ENCODE measurements around the gene RUBCN.
"Not testable (repeated sequence)": the region's sequence is repeated elsewhere in the genome, so short reads cannot be mapped to it uniquely, and the experiment has no call there.

The RUBCN gene

DNA sequence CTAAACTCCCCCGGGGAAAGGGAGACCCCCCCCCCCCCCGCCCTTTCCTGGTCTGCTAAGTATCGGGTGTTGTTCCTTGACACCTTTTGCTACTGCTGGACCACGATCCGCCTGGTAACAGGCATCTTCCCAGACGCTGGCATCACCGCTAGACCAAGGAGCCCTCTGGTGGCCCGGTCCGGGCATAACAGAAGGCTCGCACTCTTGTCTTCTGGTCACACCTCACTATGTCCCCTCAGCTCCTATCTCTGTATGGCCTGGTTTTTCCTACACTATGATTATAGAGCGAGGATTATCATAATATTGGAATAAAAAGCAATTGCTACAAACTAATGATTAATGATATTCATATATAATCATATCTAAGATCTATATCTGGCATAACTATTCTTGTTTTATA is 104.7 kb downstream of the RUBCN start:
- H3K4me3 ChIP-seq (ENCODE audit: control insufficient read depth, low read depth, low read length); DNase-seq (ENCODE audit: low read depth): not testable (repeated sequence)
- TF ChIP-seq, protein P1, sequence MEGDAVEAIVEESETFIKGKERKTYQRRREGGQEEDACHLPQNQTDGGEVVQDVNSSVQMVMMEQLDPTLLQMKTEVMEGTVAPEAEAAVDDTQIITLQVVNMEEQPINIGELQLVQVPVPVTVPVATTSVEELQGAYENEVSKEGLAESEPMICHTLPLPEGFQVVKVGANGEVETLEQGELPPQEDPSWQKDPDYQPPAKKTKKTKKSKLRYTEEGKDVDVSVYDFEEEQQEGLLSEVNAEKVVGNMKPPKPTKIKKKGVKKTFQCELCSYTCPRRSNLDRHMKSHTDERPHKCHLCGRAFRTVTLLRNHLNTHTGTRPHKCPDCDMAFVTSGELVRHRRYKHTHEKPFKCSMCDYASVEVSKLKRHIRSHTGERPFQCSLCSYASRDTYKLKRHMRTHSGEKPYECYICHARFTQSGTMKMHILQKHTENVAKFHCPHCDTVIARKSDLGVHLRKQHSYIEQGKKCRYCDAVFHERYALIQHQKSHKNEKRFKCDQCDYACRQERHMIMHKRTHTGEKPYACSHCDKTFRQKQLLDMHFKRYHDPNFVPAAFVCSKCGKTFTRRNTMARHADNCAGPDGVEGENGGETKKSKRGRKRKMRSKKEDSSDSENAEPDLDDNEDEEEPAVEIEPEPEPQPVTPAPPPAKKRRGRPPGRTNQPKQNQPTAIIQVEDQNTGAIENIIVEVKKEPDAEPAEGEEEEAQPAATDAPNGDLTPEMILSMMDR (conservative IDR thresholded peaks at IDR 0.05; ENCODE audit: control insufficient read depth, insufficient read depth, low read depth, low read length), result peak; percentile 22

DNA sequence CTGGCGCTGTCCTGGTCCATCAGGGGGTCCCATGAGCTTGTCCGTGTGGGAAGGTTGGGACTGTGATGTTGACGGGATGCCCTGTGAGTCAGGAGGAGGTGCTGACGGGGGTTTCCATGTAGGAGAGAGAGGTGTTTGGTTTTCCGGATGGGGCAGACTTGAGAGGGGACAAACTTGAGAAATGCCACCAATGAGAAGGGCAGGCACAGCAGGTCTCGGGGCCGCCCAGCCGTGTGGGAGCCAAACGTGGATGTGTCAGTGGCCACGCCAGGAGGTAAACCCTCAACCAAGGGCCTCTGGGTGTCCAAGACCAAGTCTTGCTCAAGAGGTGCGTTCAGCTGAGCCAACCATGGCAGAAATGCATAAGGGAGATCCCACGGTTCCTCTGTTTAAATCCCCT is 105.9 kb downstream of the RUBCN start:
- DNase-seq (ENCODE audit: low read depth); H3K4me3 ChIP-seq (ENCODE audit: control insufficient read depth, low read depth, low read length): not testable (repeated sequence)

DNA sequence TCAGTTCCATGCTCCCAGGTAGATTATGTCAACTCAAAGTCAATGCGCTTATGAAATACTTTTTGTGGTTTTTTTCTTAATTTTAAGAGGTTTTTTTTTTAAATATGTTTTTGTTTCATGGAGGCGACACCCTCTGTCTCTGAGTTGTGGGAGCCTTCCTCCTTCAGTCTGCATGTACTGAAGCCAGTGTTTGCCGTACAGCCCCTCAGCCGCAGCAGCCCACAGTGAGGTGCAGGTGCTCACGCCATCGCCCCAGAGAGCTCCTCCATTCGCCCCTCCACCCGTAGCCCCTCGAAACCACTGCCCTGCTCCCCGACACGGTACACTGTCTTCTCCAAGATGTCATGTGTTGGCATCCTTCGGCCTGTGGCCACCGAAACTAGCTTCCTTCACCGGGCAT is 107.4 kb downstream of the RUBCN start:
- not testable (repeated sequence) for DNase-seq (ENCODE audit: low read depth); H3K4me3 ChIP-seq (ENCODE audit: control insufficient read depth, low read depth, low read length)

DNA sequence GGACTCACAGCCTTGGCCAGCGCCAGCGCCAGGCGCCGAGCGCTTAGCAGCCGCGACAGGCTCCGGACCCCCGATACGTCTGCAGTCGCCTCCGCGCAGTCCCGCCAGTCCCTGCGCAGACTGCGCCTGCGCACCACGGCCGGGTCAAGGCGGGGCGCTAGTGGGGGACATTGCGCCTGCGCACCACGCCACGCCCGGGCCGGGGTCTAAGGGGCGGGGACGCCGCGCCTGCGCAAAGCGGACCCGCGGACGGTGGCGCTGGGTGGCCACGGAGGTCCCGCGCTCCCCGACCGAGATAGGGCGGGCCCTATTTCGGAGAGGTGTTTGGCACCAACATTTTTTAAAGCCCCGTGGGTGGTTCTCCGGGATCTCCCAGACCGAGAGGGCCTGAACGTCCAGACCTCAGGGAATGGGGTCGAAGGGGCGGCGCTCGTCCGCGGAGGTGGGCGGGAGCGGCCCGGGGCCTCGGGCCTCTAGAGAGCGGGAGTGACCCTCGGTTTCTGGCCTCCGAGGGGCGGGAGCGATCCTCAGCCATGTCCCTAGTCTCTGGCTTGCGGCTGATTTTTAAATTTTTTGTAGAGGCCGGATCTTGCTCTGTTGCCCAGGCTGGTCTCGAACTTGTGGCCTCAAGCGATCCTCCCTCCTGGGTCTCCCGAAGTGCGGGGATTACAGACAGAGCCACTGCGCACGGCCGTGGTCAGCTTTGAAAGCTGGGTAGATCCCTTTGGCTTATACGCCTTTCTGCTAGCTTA is 108.8 kb downstream of the RUBCN start:
- DNase-seq (ENCODE audit: low read depth), result peak; percentile 60
- H3K4me3 ChIP-seq (ENCODE audit: control insufficient read depth, low read depth, low read length), result peak overlapping the region; percentile 55

- not testable (repeated sequence) for DNase-seq (ENCODE audit: low read depth)
Measured at GRCh38 chr3:197627158-197627771, 109.4 kb downstream of the RUBCN start.

DNA sequence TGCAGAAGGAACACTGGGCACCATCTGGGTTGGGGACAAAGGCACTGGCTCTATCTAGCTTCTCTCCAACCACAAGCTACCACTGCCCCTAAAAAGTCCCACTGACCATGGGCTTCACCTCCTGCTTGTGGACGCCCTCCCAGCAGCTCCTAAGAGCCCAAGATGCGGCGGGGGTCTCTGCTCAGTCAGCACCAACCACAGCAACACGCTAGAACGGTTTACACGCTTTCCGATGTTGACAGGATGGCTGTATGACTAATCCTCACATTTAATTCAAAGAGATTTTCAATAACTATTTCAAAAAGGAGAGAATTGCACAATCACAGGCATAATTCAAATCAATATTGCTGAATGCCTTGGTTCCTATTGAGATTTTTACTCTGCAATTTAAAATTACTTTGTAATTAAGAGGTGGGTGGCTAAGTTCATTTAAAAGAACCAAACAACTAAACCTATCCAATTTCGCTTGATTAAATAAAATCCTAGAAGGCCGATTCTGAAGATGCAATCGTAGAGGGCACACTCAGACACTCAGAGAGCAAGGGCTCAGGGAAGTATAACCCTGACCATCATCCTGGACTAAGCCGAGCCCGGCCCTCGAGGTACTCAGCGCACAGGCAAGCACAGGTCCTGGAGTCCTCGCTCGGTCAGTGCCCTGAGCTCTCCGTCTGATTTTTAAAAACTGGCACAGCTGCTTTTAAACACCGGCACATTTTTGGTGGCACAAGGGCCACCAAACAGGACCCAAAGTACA is 110.1 kb downstream of the RUBCN start:
- H3K4me3 ChIP-seq (ENCODE audit: control insufficient read depth, low read depth, low read length), result peak overlapping the region; percentile 24
- DNase-seq (ENCODE audit: low read depth), result not testable (repeated sequence)

More at GRCh38 chr3:197627158-197627771, 109.4 kb downstream of the RUBCN start:
- peak overlapping the region; percentile 55 for H3K4me3 ChIP-seq (ENCODE audit: control insufficient read depth, low read depth, low read length)

DNA sequence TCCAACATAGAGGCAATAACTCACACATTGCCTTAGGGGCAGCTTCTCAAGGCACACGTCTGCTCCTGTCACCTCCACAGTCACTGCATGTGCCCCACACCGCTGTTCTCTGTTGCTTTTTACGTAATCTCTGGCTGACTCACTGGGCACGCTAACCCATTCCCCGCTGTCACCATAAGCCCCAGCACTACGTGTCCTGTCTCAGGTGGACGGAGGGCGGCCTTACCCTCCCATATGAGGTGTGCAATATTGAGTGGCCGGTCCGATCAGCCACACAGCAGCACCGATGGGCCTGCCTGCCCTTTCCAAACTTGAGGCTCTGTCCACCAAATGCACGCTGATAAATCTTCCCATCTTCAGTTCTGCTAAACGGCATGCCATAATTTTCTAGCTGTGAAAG is 115.2 kb downstream of the RUBCN start:
- not testable (repeated sequence) for DNase-seq (ENCODE audit: low read depth); H3K4me3 ChIP-seq (ENCODE audit: control insufficient read depth, low read depth, low read length)

Data from fibroblast of mammary gland (primary cell).